Adrenal gland (tissue), 5 donors: Measurements from ENCODE around the gene PKIB.

ENCODE experiments used
- CTCF ChIP-seq, 6 experiments: fragments of 450-650 bp in 4 of 6; fragments of 200-600 bp in 2 of 6; sonication (generic) in 1 of 6; IDR thresholded peaks; 1 replicate in 5 of 6; 2 replicates in 1 of 6; pipeline versions ENCODE4 v1.5.1 to v1.8.0; 2016 to 2021; ENCODE audit warnings: antibody characterized with exemption in 6 of 6, mild to moderate bottlenecking in 2 of 6, moderate library complexity in 1 of 6
- POLR2A ChIP-seq, 2 donors: fragments of 450-650 bp; IDR thresholded peaks; one replicate each; pipeline ENCODE4 v1.6.1; 2017; ENCODE audit warnings: antibody characterized with exemption in 2 of 2, mild to moderate bottlenecking in 2 of 2, moderate library complexity in 1 of 2
- donor health status: DM: no; HTN: no; CAD: no.

GRCh38 chr6:122645256-122645655 lies 35.1 kb downstream of the PKIB start:
- TF ChIP-seq CTCF (IDR thresholded peaks at IDR 0.05) (no peak), POLR2A (IDR thresholded peaks at IDR 0.05) (no peak)
